Dedifferentiated amniotic fluid mesenchymal stem cell (primary cell): Measurements from ENCODE around the gene CRYBA1.
"Not testable (repeated sequence)": the region's sequence is repeated elsewhere in the genome, so short reads cannot be mapped to it uniquely, and the experiment has no call there.

Experiments
- DNase-seq: peaks from one replicate; pipeline ENCODE4 v3.0.0-alpha.2; 2016; ENCODE audit errors: extremely low spot score

CRYBA1 gene

GRCh38 chr17:29246628-29247027 lies at the start of gene CRYBA1:
Gene CRYBA1, plus strand, starts transcription at chr17:29246859. Its CDS starts 5 bp downstream, at chr17:29246864.
- no peak for DNase-seq

DNA sequence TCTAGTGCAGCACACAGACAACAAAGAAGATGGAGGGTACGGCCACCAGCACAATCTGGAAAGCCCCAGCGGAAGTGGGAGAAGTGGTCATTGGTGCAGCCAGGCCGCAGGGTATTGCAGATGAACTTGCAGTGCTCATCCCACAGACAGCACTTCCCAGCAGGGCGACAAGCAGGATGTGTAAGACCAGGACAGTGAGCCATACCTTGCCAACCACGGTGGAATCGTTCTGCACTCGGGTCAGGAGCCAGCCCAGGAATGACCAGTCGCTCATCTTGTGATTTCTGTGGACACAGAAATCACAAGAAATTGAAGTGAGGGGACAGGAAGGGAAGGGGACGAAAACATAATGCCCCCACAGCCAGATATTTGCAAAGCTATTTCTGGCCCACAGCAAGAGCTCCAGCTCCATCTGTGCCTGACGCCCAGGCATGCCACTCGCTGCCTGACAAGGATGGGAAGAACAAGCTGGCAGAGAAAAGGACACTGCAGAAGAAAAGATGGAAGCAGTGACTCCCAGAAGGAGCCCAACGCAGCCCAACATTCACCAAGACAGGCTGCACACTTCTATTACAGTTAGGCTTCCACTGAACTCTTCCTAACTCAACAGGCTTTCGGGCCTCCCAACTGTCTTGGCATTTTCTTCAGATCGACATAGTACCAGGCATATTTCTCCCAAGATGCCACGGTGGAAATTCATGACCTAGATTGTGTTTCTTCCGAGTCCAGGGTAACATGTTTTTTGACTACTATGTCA lies 49.0 kb upstream of the CRYBA1 start:
- no peak for DNase-seq

DNA sequence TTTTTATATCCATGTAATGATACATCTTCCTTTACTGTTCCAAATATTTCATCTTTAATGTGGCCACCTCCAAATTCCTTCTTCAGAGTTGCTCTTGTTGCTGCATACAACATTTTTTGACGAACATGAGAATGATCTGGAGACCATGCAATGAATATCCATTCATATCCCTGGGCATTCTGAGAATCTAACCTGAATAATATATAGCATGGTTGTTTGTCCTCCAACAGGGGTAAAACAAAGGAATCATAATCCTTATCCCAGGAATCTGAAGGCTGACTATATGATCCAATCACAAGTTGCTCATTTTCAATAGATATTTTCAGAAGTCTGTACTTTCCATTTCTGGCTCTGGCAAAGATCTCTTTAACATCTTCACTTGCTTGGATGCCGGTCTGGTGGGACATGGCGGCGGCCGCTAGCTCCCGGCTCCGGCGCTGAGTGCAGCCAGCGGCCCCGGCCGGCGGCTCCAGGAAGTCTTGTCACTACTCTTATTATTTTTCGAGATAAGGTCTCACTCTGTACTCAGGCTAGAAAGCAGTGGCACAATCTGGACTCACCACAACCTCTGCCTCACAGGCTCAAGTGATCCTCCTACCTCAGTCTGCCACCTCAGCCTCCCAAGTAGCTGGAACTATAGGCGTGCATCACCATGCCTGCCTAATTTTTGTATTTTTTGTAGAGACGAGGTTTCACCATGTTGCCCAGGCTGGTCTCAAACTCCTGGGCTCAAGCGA lies 42.4 kb upstream of the CRYBA1 start:
- DNase-seq = not testable (repeated sequence)

DNA sequence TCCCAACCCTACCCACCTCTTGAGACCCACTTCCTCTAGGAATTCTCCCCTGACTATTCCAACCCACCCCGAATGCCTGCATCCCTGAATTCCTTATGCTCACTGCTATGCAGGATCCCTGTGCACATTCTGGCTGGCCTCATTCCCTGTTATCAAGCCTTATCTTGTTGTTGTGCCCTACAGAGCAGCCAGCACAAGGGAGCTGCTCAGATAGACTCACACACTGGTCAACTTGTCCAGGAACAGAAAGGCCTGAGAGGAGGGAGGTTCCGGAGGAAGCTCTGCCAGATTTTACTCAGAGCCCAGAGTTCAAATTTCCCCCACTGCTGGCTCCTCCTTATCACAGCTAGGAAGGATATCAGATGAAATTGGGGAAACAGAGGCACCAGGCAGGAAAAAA lies 41.6 kb upstream of the CRYBA1 start:
- no peak for DNase-seq

- DNase-seq = no peak
Observed at GRCh38 chr17:29207975-29208374, 38.7 kb upstream of the CRYBA1 start.

DNA sequence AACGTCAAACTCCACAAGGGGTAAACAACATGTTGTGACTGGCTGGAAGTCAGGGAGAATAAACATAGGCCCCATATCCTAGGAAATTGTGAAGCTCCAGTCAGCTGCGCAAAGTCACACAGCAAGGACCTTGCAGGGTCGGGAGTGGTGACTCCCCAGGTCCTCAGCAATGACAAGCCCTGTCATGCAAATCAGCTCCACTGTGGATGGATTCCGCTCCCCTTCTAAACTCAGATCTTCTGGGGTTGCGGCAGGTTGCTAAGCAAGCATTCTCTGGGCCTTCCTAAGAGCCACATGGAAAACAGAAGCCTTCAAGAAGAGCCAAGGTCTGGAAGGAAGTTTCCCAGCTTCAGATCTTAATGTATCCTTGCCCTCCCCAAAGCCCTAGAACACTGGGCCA lies 37.6 kb upstream of the CRYBA1 start:
- DNase-seq = no peak

DNA sequence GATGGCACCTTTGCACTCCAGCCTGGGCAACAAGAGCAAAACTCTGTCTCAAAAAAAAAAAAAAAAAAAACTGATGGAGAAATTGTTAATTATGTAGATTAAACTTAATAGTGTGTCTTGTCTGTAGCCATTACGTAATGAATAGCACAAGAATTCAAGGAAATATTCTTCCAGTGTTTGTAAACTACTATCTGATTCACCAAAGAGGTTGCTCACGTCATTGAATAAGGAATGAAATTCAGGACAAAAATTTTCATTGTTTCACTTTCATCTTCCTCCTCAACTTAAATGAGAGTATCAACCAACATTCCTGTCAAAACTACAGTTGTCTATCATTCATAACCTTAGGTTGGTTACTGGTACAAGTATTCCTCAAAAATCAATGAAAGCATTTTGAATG lies 35.8 kb upstream of the CRYBA1 start:
- DNase-seq = no peak

DNA sequence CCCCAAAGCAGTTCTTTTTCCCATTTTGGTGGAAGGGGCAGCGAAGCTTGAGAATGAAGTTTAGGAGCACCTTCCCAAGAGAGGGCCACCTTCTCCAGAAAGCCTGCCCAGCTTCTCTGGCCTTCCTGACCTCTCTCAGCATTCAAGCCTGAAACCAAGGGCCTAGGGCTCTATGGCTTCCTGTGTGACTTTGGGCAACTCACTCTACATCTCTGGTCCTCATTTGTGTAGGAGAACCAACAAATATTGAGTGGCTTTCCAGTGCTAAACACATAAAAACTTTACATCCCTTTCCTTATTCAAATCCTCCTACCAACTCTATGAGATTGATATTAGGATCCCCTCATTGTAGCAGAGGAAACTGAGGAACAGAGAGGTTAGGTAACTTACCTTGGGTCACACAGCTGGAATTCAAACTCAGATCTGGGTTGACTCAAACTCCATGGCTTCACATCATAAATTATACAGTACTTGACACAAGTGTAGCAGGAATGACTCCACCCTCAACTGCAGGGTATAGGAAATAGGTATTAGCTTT lies 34.5 kb upstream of the CRYBA1 start:
- no peak for DNase-seq

DNA sequence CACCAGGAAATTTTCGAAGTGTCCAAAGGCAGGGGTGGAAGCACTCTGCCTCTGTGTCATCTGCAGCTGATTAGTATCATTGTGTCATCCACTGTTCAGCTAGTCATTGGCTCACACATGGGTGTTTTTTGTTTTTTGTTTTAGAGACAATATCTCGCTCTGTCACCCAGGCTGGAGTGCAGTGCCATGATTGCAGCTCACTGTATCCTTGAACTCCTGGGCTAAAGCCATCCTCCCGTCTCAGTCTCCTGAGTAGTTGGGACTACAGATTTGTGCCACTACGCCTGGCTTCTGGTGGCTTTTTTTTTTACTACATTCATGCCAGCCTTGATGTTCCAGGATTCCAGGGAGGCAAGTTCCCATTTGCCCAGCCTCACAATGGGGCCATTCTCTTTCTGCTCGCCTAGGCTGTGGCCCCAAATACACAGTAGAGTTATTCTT lies 34.0 kb upstream of the CRYBA1 start:
- no peak for DNase-seq

DNA sequence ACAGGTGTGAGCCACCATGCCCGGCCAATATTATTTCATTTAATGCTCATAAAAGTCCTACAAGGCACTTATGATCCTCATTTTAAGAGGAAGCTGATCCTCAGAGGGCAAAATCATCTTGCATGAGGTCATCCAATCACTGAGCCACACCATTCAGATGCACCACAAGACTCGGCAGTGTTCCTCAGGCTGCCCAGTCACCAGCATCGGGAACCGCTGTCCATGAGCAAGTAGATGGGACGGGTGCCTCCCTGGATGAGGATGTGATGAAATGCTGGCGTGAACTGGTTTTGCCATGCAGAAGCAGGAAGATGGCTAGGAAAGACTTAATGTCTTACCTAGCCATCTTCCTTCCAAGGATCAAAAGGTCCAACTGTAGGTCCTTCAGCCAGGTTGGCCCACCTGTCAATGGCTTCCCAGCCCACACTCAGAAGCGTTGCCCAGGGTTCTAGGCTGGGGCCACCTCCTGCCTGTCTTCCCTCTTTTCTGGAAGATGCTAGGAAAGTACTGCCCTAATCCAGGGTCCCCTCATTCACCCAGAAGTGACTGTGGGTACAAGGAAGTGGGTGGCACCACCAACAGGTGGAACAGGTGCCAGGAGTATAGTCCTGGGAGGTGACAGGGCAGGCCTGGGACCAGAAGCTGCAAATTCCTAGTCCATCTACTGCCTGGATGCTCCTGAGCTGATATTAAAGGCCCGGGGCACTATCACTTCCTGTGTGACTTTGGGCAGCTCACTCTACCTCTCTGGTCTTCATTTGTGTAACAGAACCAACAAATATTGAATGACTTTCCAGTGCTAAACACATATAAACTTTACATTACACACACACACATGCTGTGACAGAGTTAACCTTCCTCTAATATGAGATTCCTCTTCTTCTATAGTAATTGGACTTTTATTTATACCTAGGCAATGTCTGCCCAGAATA lies 32.2 kb upstream of the CRYBA1 start:
- DNase-seq = no peak

DNA sequence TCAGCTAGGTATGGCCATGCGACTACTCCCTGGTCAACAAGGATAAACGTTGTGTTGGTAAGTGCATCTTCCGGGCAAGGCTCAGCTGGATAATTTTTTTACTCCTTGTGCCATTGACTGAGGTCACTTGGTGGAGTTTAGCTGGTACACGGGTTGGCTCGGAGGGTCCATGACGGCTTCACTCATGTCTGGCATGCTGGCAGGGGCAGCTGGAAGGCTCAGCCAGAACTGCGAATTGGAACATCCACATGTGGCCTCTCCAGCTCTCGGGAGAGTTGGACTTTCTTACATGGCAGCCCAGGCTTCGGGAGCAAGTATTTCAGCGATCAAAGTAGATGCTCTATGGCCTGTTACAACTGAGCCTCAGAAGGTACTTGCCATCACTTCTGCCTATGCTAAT lies 31.5 kb upstream of the CRYBA1 start:
- DNase-seq = no peak

DNA sequence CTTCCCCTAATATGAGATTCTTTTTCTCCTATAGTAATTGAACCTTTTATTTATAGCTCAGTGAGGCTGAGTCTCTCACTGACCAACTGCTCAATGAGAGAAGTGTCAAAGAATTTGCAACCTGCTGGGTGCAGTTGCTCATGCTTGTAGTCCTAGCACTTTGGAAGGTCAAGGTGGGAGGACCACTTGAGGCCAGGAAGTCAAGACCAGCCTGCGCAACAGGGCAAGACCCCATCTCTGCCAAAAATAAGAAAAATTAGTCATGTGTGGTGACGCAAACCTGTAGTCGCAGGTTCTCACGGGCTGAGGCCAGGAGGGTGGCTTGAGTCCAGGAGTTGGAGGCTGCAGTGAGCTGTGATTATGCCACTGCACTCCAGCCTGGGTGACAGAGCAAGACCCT lies 30.9 kb upstream of the CRYBA1 start:
- no peak for DNase-seq

- DNase-seq = no peak
Observed at GRCh38 chr17:29216181-29216580, 30.5 kb upstream of the CRYBA1 start.

DNA sequence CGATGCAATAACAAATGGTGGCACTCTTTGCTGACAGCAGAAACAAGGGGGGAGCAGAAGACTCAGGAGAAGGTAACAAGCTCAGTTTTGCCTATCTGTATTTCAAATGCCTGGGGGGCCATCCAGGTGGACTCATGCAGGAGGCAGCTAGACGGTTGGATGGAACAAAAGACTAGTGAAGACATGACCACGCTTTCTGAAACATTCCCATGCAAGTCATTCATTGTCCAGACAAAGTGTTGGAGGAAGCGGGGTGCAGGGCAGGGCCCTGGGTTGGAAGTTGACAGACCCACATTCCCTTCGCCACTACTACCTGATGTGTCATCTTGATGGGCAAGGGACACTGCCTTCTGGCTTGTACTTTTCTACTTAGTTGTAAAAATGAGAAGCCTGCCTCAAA lies 29.8 kb upstream of the CRYBA1 start:
- DNase-seq = no peak

DNA sequence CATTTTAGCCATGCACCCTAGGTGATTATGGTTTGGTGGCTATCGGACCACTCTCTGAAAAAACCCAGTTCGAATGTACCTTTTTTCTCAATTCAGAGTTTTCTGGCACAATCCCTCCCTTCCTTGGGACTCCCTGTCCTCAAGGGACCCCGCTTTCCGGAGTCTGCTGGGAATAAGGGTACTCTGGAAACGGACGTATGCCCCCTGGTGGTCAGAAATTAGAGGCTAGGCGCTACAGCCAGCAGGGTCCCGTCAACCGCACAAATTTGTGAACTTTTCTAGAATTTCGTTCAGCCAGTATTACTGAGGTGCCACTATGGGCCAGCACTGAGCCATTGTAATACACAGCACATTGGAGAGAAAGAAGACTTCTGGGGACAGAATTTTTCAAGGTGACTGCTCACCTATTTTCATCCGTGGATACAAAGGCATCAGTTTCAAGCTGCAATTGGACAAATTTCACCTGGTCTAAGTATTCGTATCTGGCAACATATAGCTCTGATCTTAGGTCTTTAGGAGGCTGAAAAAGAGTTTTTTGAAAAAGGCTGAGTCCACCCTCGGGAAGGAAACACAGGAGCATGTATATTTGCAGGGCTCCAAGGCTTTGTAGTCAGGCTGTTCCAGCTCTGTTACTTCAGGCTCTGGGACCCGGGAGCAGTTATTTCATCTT lies 27.1 kb upstream of the CRYBA1 start:
- DNase-seq = peak; percentile 88

GRCh38 chr17:29221338-29221737 lies 25.3 kb upstream of the CRYBA1 start:
- DNase-seq = not testable (repeated sequence)

- DNase-seq = no peak
Observed at GRCh38 chr17:29225396-29225795, 21.3 kb upstream of the CRYBA1 start.

GRCh38 chr17:29233301-29233700 lies 13.4 kb upstream of the CRYBA1 start:
- no peak for DNase-seq

- not testable (repeated sequence) for DNase-seq
Observed at GRCh38 chr17:29234972-29235371, 11.7 kb upstream of the CRYBA1 start.

GRCh38 chr17:29235904-29236303 lies 10.8 kb upstream of the CRYBA1 start:
- no peak for DNase-seq

- DNase-seq = peak; percentile 54
Observed at GRCh38 chr17:29237476-29238132, 9.1 kb upstream of the CRYBA1 start.
